GM18858 (cell line): ENCODE measurements around the gene PAFAH2.

Experiments
- ATAC-seq: cut with Tn5 transposase; IDR thresholded peaks from one replicate; pipeline ENCODE4 v1.9.1; 2021; ENCODE audit not compliant: unreplicated experiment

PAFAH2 gene

GRCh38 chr1:25997828-25998761 lies at the start of gene PAFAH2:
Gene PAFAH2 (minus strand): TSS chr1:25998063. CDS start chr1:25990816, 7,247 bp downstream.
- peak; percentile 91 for ATAC-seq

- ATAC-seq: no peak
Measured at GRCh38 chr1:26047278-26047874, 49.5 kb upstream of the PAFAH2 start.

GRCh38 chr1:26046246-26047095 lies 48.6 kb upstream of the PAFAH2 start:
- no peak for ATAC-seq

- no peak for ATAC-seq
Measured at GRCh38 chr1:26045722-26046245, 47.9 kb upstream of the PAFAH2 start, which contains the start of gene SLC30A2. Gene SLC30A2 (minus strand): TSS chr1:26046118. CDS start chr1:26045896, 222 bp downstream.

GRCh38 chr1:26044971-26045721 lies 47.3 kb upstream of the PAFAH2 start:
- ATAC-seq: no peak

GRCh38 chr1:26044414-26044813 lies 46.6 kb upstream of the PAFAH2 start:
- no peak for ATAC-seq

GRCh38 chr1:26043765-26044164 lies 45.9 kb upstream of the PAFAH2 start:
- no peak for ATAC-seq

- ATAC-seq: no peak
Measured at GRCh38 chr1:26041978-26042377, 44.1 kb upstream of the PAFAH2 start.

- ATAC-seq: no peak
Measured at GRCh38 chr1:26041401-26041800, 43.5 kb upstream of the PAFAH2 start.

GRCh38 chr1:26038904-26039303 lies 41.0 kb upstream of the PAFAH2 start:
- no peak for ATAC-seq

GRCh38 chr1:26038477-26038876 lies 40.6 kb upstream of the PAFAH2 start:
- ATAC-seq: no peak

- no peak for ATAC-seq
Measured at GRCh38 chr1:26037904-26038303, 40.0 kb upstream of the PAFAH2 start.

- no peak for ATAC-seq
Measured at GRCh38 chr1:26036756-26037281, 39.0 kb upstream of the PAFAH2 start.

GRCh38 chr1:26035959-26036755 lies 38.3 kb upstream of the PAFAH2 start:
- no peak for ATAC-seq

- ATAC-seq: peak; percentile 78
Measured at GRCh38 chr1:26035203-26035958, 37.5 kb upstream of the PAFAH2 start.

GRCh38 chr1:26034504-26035202 lies 36.8 kb upstream of the PAFAH2 start:
- ATAC-seq: no peak

- no peak for ATAC-seq
Measured at GRCh38 chr1:26032656-26033357, 34.9 kb upstream of the PAFAH2 start.
